Endothelial cell of umbilical vein (primary cell): ENCODE measurements around the gene GALNT14. TPM values are rescaled to one million over a fixed set of nuclear protein-coding genes. Genes with fewer than 3 reads are reported as not detected.

Experiments used
- BruUV-seq: library from RNA; stranded (reverse); fragments of 400-500 nt; replicated peaks from 2 replicates; lab custom pipeline; 2021; lab: Mats Ljungman, UMichigan
- CTCF ChIA-PET: fragments of 300-600, 350-600 bp; sonication (Branson Sonifier 250); formaldehyde crosslinking; loops from one replicate; lab custom pipeline; 2021; ENCODE audit warnings: antibody characterized with exemption, inconsistent platforms; lab: Charles Lee
- POLR2A ChIA-PET: fragments of 300-600, 350-600 bp; sonication (Branson Sonifier 250); formaldehyde crosslinking; loops from one replicate; lab custom pipeline; 2021; ENCODE audit warnings: antibody characterized with exemption, inconsistent platforms; lab: Charles Lee
- DNase-seq: peaks from one replicate; pipeline ENCODE4 v3.0.0-alpha.2; 2011; ENCODE audit warnings: low read depth, low spot score
- FAIRE-seq: peaks from 2 replicates; lab custom pipeline; 2011; peaks lifted over from hg19 to GRCh38; lab: Jason Lieb, UNC
- H2AFZ ChIP-seq: 2 replicates; pipeline ENCODE4 v1.6.0; 2012; ENCODE audit warnings: low read depth, low read length, control low read depth, inconsistent platforms
- H3K27ac ChIP-seq: 2 replicates; pipeline ENCODE4 v1.5.1; 2011; ENCODE audit warnings: low read depth, mild to moderate bottlenecking, control low read depth, low read length, moderate library complexity; ENCODE audit not compliant: insufficient read depth
- H3K27me3 ChIP-seq, 2 experiments: 2 replicates each; pipeline versions ENCODE4 v1.6.0 to v1.6.1; 2011; ENCODE audit warnings: low read length in 2 of 2, mixed read lengths in 1 of 2; ENCODE audit not compliant: control insufficient read depth in 2 of 2, insufficient read depth in 2 of 2
- H3K36me3 ChIP-seq, 2 experiments: 2 replicates in 1 of 2; 3 replicates in 1 of 2; pipeline ENCODE4 v1.5.1; 2011; ENCODE audit warnings: low read length in 2 of 2, mild to moderate bottlenecking in 1 of 2, moderate library complexity in 1 of 2; ENCODE audit not compliant: control insufficient read depth in 2 of 2, insufficient read depth in 2 of 2; ENCODE audit errors: extremely low read depth in 1 of 2
- H3K4me1 ChIP-seq: 3 replicates; pipeline ENCODE4 v1.5.1; 2011; ENCODE audit warnings: mild to moderate bottlenecking, low read length; ENCODE audit not compliant: control insufficient read depth, insufficient read depth; ENCODE audit errors: extremely low read depth
- H3K4me2 ChIP-seq: 2 replicates; pipeline ENCODE4 v1.6.1; 2011; ENCODE audit warnings: low read length, control low read depth, mixed read lengths; ENCODE audit not compliant: insufficient read depth
- H3K4me3 ChIP-seq, 3 experiments: fragments of 200-600 bp in 1 of 3; sonication (generic), shearing (Covaris generic) in 1 of 3; replicated peaks in 1 of 3; 2 replicates each; pipeline ENCODE4 v1.5.1; 2011 to 2016; ENCODE audit warnings: control low read depth in 3 of 3, low read length in 3 of 3, mild to moderate bottlenecking in 2 of 3, inconsistent platforms in 1 of 3, low read depth in 1 of 3, moderate library complexity in 1 of 3; ENCODE audit not compliant: insufficient read depth in 1 of 3
- H3K79me2 ChIP-seq: 2 replicates; pipeline ENCODE4 v1.6.0; 2012; ENCODE audit warnings: low read length, inconsistent platforms; ENCODE audit not compliant: control insufficient read depth, insufficient read depth
- H3K9ac ChIP-seq: replicated peaks from 2 replicates; pipeline ENCODE3; 2011; ENCODE audit warnings: low read length, control low read depth; ENCODE audit not compliant: insufficient read depth; ENCODE audit errors: extremely low read depth
- H3K9me1 ChIP-seq: replicated peaks from 3 replicates; pipeline ENCODE4 v1.6.0; 2011; ENCODE audit warnings: mild to moderate bottlenecking, low read length; ENCODE audit not compliant: control insufficient read depth, insufficient read depth; ENCODE audit errors: extremely low read depth
- H3K9me3 ChIP-seq: replicated peaks from 2 replicates; pipeline ENCODE4 v1.5.1; 2012; ENCODE audit warnings: low read length, inconsistent platforms; ENCODE audit not compliant: control insufficient read depth, insufficient read depth
- H4K20me1 ChIP-seq: replicated peaks from 2 replicates; pipeline ENCODE3; 2011; ENCODE audit warnings: mild to moderate bottlenecking, low read length; ENCODE audit not compliant: control insufficient read depth, insufficient read depth; ENCODE audit errors: extremely low read depth
- EZH2 ChIP-seq: IDR thresholded peaks from 2 replicates; pipeline ENCODE4 v1.6.1; 2012; ENCODE audit warnings: borderline replicate concordance, low read depth, mild to moderate bottlenecking, moderate library complexity, low read length, inconsistent platforms; ENCODE audit not compliant: severe bottlenecking
- FOS ChIP-seq: IDR thresholded peaks from 2 replicates; pipeline ENCODE4 v1.6.1; 2011; ENCODE audit warnings: mild to moderate bottlenecking, low read length, moderate library complexity, borderline replicate concordance; ENCODE audit not compliant: insufficient read depth
- GATA2 ChIP-seq: IDR thresholded peaks from 2 replicates; pipeline ENCODE4 v1.7.0; 2011; ENCODE audit warnings: low read depth, mild to moderate bottlenecking, moderate library complexity, mixed read lengths, low read length; ENCODE audit not compliant: insufficient read length, insufficient read depth
- JUN ChIP-seq: IDR thresholded peaks from 2 replicates; pipeline ENCODE4 v1.6.1; 2011; ENCODE audit warnings: borderline replicate concordance, low read depth; ENCODE audit not compliant: insufficient read length, insufficient read depth
- MAX ChIP-seq: IDR thresholded peaks from 2 replicates; pipeline ENCODE4 v1.6.1; 2011; ENCODE audit not compliant: insufficient read depth, insufficient read length
- MYC ChIP-seq: IDR thresholded peaks from one replicate; pipeline ENCODE4 v1.6.1; 2011; ENCODE audit warnings: mild to moderate bottlenecking, low read depth, low read length
- POLR2A ChIP-seq: IDR thresholded peaks from 2 replicates; pipeline ENCODE4 v1.6.1; 2012; ENCODE audit warnings: low read depth, mild to moderate bottlenecking, control low read depth, low read length
- POLR2AphosphoS5 ChIP-seq: IDR thresholded peaks from 2 replicates; pipeline ENCODE4 v1.6.1; 2012; ENCODE audit warnings: low read depth, mild to moderate bottlenecking, control low read depth, low read length, moderate library complexity; ENCODE audit not compliant: insufficient read depth
- dilution Hi-C: fragments of 300-500 bp; cut with MboI; formaldehyde crosslinking; loops from one replicate; pipeline ENCODE4 v1.15.0; 2019; ENCODE audit warnings: low sequenced_read_pairs; ENCODE audit not compliant: extremely low pct_ligation_motif_present
- intact Hi-C: fragments of 100-400 bp; cut with micrococcal nuclease; formaldehyde crosslinking; loops from one replicate; pipeline ENCODE4 v1.10.0; 2022
- polyA plus RNA-seq, 4 experiments: library from polyadenylated mRNA; depleted of rRNA in 3 of 4; stranded (reverse) in 3 of 4; unstranded in 1 of 4; fragments of >200 nt; gene quantifications; 2 replicates each; pipeline versions ENCODE4 v1.2.1 to v1.2.3, GENCODE V29; 2011 to 2012; ENCODE audit warnings: missing spikeins in 1 of 4
- total RNA-seq: library from RNA; stranded (reverse); gene quantifications from 2 replicates; pipeline ENCODE4 v1.2.3, GENCODE V29; 2021
- TF ChIP-seq, protein P1 (sequence below), 2 donors: IDR thresholded peaks; 1 replicate in 1 of 2; 2 replicates in 1 of 2; pipeline ENCODE4 v1.5.1; 2011; ENCODE audit warnings: low read length in 2 of 2, mild to moderate bottlenecking in 2 of 2, moderate library complexity in 2 of 2, control low read depth in 1 of 2, inconsistent platforms in 1 of 2, low read depth in 1 of 2; ENCODE audit not compliant: insufficient read depth in 1 of 2; ENCODE audit errors: extremely low read depth in 1 of 2

GALNT14 gene
- total and polyA plus RNA-seq, 2 donors (not counting 3 experiments of a cell fraction or from before 2014, with no cell fraction given): 0.04 to 0.40 TPM

DNA sequence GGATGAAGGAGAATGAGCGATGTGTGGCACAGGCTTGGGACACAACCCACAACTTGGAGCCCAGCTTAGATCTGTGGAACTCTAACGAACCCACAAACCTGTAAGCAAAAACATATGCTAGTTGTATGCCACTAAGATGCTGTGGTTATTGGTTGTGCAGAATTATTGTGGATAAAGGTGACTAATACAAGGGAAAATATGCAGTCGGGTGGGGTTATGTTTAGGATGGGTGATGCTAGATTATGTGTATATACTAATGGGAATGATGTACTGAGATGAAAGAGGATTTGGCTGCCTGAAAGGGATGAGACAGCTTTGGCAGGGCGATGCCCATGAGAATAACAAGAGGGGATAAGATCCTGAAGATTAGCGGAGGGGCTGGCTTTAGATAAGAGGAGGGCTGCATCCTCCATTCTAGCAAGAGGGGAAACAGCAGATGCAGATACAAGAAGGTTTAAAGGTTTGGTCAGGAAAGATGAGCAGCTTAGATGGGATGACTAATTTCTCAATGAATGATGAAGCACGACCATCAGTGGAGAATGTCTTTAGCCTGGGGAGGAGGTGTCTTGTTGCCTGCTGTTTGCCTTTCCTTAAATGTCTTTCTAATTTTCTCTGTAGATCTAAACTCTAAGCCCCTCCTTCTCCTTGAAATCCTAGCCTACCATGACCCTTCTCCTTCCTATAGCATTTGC, 49.6 kb downstream of the GALNT14 start:
- Histone ChIP-seq H2AFZ (no peak overlapping the region), H3K9ac (no peak overlapping the region), H3K9me1 (no peaks in the 10 kb centered on the region), H3K4me1 (no peaks in the 10 kb centered on the region), H3K4me3 (no peak overlapping the region), H3K27ac (no peak overlapping the region), H3K9me3 (peaks cover 2% of the 10 kb centered on the region), H3K36me3 (no peaks in the 10 kb centered on the region), H3K27me3 (no peaks in the 10 kb centered on the region), H3K4me2 (no peak overlapping the region), H4K20me1 (no peaks in the 10 kb centered on the region), H3K79me2 (no peaks in the 10 kb centered on the region)
- TF ChIP-seq EZH2 (no peak), GATA2 (no peak), MAX (no peak), FOS (no peak), JUN (no peak), MYC (no peak), POLR2A (no peak), POLR2AphosphoS5 (no peak)
- TF ChIP-seq, protein P1, sequence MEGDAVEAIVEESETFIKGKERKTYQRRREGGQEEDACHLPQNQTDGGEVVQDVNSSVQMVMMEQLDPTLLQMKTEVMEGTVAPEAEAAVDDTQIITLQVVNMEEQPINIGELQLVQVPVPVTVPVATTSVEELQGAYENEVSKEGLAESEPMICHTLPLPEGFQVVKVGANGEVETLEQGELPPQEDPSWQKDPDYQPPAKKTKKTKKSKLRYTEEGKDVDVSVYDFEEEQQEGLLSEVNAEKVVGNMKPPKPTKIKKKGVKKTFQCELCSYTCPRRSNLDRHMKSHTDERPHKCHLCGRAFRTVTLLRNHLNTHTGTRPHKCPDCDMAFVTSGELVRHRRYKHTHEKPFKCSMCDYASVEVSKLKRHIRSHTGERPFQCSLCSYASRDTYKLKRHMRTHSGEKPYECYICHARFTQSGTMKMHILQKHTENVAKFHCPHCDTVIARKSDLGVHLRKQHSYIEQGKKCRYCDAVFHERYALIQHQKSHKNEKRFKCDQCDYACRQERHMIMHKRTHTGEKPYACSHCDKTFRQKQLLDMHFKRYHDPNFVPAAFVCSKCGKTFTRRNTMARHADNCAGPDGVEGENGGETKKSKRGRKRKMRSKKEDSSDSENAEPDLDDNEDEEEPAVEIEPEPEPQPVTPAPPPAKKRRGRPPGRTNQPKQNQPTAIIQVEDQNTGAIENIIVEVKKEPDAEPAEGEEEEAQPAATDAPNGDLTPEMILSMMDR (IDR thresholded peaks at IDR 0.05; ENCODE audit: extremely low read depth in 1 of 2, insufficient read depth in 1 of 2, low read depth in 1 of 2, low read length in 2 of 2): no peak
- FAIRE-seq (no peak), DNase-seq (no peak)
- BruUV-seq: no TSS peak
- ChIA-PET CTCF (no interaction called here), POLR2A (no interaction called here)
- intact Hi-C loops: no loop called here
- dilution Hi-C loops: no loop called here
